B cell (primary cell): ENCODE results near the gene SPN.
"Not testable (repeated sequence)": the region's sequence is repeated elsewhere in the genome, so short reads cannot be mapped to it uniquely, and the experiment has no call there.

Source experiments
- EZH2 ChIP-seq: IDR thresholded peaks from 2 replicates; pipeline ENCODE4 v1.6.1; 2012; ENCODE audit warnings: borderline replicate concordance, low read depth, mild to moderate bottlenecking, moderate library complexity, low read length; ENCODE audit not compliant: insufficient read depth, poor library complexity, severe bottlenecking
- TF ChIP-seq, protein P1 (sequence below): fragments of 200-600 bp; IDR thresholded peaks from one replicate; pipeline ENCODE4 v1.8.0; 2022; ENCODE audit warnings: antibody characterized with exemption, mild to moderate bottlenecking

GRCh38 chr16:29635902-29636301, 27.1 kb upstream of the SPN start:
- TF ChIP-seq, protein P1, sequence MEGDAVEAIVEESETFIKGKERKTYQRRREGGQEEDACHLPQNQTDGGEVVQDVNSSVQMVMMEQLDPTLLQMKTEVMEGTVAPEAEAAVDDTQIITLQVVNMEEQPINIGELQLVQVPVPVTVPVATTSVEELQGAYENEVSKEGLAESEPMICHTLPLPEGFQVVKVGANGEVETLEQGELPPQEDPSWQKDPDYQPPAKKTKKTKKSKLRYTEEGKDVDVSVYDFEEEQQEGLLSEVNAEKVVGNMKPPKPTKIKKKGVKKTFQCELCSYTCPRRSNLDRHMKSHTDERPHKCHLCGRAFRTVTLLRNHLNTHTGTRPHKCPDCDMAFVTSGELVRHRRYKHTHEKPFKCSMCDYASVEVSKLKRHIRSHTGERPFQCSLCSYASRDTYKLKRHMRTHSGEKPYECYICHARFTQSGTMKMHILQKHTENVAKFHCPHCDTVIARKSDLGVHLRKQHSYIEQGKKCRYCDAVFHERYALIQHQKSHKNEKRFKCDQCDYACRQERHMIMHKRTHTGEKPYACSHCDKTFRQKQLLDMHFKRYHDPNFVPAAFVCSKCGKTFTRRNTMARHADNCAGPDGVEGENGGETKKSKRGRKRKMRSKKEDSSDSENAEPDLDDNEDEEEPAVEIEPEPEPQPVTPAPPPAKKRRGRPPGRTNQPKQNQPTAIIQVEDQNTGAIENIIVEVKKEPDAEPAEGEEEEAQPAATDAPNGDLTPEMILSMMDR, result not testable (repeated sequence)
- TF ChIP-seq EZH2, result not testable (repeated sequence)
